Inflammatory macrophage treated with lipopolysaccharide for 1 hour (primary cell): ENCODE results near the gene CD22.
"Not testable (repeated sequence)": the region's sequence is repeated elsewhere in the genome, so short reads cannot be mapped to it uniquely, and the experiment has no call there.

Experiments used
- DNase-seq, 2 donors: peaks; one replicate each; pipeline ENCODE4 v3.0.0-alpha.2; 2020 to 2022

Gene CD22

DNA sequence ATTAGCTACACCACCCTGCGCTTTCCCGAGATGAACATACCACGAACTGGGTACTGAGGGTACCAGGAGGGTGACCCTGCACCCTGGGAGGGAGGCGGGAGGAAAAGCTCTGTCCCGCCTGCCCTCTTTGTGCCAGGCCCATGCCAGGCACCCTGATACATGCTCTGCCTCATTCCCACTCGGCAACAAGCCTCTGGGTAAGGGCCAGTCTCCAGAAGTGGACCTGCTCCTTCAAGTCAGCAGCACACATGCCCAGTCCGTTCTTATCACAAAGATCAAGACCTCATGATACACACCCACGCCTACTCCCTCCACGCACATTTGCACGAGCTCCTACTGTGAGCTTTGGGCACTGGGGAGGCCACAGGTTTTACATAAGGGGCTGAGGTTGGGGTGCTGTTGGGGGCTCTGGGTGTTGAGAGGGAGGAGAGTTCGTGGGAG is 16.7 kb downstream of the CD22 start:
- no peak for DNase-seq

DNA sequence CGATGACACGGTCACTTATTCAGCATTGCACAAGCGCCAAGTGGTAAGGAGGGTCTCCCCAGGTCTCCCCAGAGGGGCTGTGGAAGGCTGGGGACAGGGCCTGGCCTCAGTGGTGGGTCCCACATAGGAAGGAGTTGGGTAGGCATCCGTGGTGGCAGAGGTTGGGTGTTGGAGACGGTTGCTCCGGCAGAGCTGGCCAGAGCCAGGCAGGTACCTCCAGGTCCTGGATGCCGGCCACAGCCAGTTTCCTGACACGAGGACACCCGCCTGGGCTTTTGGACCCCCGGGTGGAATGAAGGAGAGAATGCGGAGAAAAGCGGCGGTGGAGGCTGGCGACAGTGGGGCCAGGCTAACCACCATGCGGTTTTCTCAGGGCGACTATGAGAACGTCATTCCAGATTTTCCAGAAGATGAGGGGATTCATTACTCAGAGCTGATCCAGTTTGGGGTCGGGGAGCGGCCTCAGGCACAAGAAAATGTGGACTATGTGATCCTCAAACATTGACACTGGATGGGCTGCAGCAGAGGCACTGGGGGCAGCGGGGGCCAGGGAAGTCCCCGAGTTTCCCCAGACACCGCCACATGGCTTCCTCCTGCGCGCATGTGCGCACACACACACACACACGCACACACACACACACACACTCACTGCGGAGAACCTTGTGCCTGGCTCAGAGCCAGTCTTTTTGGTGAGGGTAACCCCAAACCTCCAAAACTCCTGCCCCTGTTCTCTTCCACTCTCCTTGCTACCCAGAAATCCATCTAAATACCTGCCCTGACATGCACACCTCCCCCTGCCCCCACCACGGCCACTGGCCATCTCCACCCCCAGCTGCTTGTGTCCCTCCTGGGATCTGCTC is 17.4 kb downstream of the CD22 start:
- DNase-seq = peak; percentile 62 to 70

- peak; percentile 95 to 98 for DNase-seq
Observed at GRCh38 chr19:35347171-35347929, 18.4 kb downstream of the CD22 start, which contains the start of gene FFAR1. TSS of gene FFAR1 (plus strand) at chr19:35347902. CDS start at chr19:35351552, 3,650 bp downstream.

GRCh38 chr19:35347930-35348298 is 18.9 kb downstream of the CD22 start:
- no peak for DNase-seq

DNA sequence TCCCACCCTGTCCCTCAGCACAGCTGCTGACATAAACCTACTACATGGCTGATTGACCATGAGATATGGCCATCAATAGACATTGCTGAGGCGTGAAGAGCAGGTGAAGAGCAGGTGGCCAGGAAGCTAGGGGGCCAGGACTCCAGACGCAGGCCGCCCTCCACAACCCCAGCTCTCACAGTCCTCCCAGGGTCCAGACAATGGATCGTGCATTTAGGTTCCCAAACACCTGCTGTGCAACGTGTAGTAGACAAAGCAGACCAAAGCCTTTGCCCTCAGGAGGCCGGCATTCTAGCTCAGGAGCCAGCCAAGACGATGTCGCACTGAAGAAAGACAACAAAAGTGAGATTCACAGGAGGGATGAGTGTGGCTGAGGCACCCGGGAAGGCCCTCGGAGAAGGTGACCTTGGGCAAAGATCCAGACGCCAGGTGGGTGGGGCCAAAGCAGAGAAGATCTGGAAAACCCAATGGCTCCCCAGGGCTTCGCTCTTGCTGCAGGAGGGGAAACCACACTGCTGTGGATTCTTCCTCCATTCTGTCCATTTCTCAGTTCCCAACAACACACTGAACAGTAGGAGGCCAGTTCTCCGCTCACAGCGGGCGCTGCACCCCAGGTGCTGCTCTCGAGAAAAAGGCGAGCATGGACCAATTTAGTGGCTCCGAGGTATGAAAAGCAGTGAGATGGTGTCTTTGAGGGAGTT is 20.1 kb downstream of the CD22 start:
- DNase-seq = no peak

DNA sequence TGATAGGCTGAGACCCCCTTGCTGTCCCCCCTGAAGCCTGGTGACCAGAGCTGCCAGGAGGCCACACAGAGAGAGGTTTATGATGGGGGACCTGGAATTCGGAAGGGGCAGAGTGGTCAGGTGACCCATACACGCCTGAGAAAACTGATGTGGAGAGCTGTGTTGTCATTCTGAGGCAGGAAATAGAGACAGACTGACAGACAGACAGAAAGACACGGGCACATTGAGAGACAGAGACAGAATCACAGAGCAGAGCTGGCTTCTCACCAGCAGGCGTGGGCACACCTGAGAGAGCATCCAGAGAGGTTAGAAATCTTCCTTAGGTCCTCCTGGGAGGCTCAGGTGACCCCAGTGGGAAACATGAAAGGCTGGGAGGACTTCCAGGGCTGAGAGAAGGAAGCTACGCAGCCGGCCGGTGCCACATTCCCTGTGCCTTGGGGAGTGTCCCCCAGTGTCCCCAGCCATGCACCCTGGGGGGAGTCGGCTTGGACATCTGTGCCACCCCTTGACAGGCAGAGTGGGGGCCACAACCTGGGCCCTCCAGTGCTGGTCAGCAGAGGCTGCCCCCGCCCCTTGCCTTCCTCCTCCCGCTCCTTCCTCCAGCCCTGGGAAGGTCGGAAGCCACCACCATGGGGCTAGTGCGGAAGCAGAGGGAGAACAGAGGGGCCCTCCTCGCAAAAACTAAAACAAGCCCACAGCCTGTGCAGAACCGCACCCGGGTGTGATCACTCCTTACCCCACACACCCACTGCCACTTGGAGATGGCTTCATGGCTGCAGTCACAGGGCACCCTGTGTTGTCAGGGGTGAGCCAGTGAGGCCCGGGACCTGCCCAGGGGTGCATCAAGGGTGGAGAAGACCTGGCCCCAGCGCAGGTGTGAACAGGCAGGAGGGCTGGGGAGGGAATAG is 20.9 kb downstream of the CD22 start:
- DNase-seq = no peak

- no peak for DNase-seq
Observed at GRCh38 chr19:35350591-35350990, 21.6 kb downstream of the CD22 start.

GRCh38 chr19:35351411-35352176 is 22.6 kb downstream of the CD22 start:
- no peak for DNase-seq

GRCh38 chr19:35352177-35352447 is 23.1 kb downstream of the CD22 start:
- no peak for DNase-seq

- DNase-seq = peak; percentile 59 to 90
Observed at GRCh38 chr19:35352448-35353304, 23.7 kb downstream of the CD22 start.

- DNase-seq = peak; percentile 22 to 60
Observed at GRCh38 chr19:35353635-35354034, 24.6 kb downstream of the CD22 start.

DNA sequence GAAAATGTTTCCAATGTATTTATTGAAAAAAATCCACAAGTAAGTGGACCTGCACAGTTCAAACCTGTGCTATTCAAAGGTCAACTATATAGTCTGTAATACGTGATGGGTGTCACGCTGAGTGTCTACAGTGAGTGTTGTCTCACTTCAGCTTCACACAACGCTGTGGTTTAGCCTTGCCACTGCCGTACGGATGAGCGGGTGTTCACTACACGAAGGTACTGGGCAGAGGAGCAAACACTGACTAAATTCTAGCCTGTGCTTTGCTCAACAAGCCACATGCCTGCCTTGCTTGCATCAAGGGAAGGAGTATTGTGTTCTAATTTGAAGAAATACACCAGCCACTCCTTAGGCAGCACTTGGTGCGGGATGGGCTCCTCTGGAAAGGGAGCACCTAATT is 25.9 kb downstream of the CD22 start:
- no peak for DNase-seq

DNA sequence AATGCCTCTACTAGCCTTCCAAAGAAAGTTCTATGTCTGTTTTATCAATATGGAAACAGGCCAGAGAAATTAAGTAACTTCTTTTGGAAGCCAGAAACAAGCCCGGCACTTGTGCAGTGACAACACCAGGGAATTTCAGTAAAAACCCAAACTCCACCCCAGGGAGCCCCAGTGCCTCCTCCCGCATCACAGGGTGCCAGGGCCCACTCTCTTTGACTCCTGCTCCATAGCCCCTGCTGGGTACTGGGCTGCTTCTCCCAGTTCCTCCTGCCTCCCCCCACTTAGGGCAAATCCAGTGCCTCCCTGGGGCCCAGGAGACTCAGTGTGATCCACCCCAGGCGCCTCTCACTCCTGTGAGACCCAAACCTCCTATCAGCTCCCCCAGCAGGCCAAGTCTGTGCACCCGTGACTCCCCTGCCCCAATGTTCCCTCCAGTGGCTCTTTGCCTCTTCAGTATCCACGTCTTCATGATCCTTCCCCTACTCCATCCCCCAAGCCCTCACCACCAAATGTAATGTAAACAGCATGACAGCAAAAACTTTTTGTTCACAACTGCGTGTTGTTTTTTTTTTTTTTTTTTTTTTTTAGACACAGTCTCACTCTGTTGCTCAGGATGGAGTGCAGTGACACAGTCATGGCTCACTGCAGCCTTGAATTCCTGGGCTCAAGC is 26.9 kb downstream of the CD22 start:
- DNase-seq = peak; percentile 22

- DNase-seq = peak; percentile 47 to 54
Observed at GRCh38 chr19:35357867-35358573, 29.0 kb downstream of the CD22 start, which contains the start of gene FFAR3. TSS of gene FFAR3 (plus strand) at chr19:35358460. CDS start at chr19:35358891, 431 bp downstream.

- DNase-seq = not testable (repeated sequence)
Observed at GRCh38 chr19:35358834-35359233, 29.8 kb downstream of the CD22 start.

DNA sequence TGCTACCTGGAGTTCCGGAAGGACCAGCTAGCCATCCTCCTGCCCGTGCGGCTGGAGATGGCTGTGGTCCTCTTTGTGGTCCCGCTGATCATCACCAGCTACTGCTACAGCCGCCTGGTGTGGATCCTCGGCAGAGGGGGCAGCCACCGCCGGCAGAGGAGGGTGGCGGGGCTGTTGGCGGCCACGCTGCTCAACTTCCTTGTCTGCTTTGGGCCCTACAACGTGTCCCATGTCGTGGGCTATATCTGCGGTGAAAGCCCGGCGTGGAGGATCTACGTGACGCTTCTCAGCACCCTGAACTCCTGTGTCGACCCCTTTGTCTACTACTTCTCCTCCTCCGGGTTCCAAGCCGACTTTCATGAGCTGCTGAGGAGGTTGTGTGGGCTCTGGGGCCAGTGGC is 30.4 kb downstream of the CD22 start:
- not testable (repeated sequence) for DNase-seq

DNA sequence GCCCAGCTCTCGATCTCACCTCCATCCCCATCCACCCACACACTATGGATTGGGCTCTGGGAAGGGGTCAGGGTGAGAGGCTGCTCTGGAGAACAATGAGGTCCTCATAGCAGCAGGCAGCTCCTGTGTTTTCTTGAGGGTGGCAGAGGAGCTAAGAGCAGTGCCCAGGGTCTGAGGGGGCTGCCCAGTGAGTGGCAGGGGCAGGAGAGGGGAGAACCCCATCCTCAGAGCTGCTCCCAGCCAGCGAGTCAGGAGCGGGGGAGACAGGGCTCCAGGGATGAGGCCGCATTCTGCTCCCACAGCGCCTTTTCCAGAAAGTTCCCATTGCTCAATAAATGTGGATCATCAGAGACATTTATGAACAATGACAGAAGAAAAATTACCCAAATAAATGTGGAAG is 31.1 kb downstream of the CD22 start:
- not testable (repeated sequence) for DNase-seq

DNA sequence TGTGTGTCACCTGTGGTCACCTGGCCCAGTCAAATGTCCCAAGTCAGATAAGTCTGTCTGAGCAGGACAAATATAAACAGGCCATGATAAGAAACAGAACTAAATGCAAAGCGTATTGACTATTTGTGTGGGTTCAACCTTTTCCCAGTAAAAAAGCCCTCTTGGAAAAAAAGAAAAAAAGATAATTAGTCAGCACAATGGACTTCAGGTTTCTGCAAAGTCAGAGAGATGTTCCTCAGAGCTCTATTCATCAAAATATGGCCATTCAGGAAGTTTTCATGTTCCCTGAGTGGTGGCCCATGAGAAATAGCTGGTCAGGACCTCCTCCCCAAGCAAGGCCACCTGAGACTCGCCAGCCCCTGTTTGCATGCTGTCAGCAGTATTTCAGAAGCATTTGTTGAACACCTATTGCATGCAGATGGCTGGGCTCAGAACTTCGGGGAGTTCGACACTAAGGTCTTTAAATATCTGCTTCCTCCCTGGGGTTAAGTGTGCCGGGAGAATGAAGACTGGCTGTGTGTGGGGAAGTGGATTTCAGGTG is 32.0 kb downstream of the CD22 start:
- DNase-seq = no peak
